Panc1 (cell line): ENCODE results near the gene NOXA1.

Experiments used
- POLR2AphosphoS5 ChIP-seq: IDR thresholded peaks from 2 replicates; pipeline ENCODE4 v1.6.1; 2012; ENCODE audit warnings: mild to moderate bottlenecking, low read depth, low read length, moderate library complexity
- SIN3A ChIP-seq: IDR thresholded peaks from 2 replicates; pipeline ENCODE4 v1.6.1; 2012; ENCODE audit warnings: low read depth, mild to moderate bottlenecking, low read length, moderate library complexity, borderline replicate concordance; ENCODE audit not compliant: insufficient read depth
- TCF7L2 ChIP-seq: IDR thresholded peaks from 2 replicates; pipeline ENCODE4 v1.6.1; 2011; ENCODE audit warnings: mild to moderate bottlenecking, low read depth, low read length, inconsistent platforms
- TF ChIP-seq, protein P1 (sequence below): fragments of 450-650 bp; IDR thresholded peaks from 2 replicates; pipeline ENCODE4 v1.5.1; 2017; ENCODE audit warnings: mild to moderate bottlenecking
- TF ChIP-seq, protein P2 (sequence below), 2 experiments: IDR thresholded peaks; 2 replicates each; pipeline ENCODE4 v1.6.1; 2011 to 2012; ENCODE audit warnings: low read depth in 2 of 2, control low read depth in 1 of 2, low read length in 1 of 2, mild to moderate bottlenecking in 1 of 2, moderate library complexity in 1 of 2; ENCODE audit not compliant: insufficient read depth in 1 of 2

DNA sequence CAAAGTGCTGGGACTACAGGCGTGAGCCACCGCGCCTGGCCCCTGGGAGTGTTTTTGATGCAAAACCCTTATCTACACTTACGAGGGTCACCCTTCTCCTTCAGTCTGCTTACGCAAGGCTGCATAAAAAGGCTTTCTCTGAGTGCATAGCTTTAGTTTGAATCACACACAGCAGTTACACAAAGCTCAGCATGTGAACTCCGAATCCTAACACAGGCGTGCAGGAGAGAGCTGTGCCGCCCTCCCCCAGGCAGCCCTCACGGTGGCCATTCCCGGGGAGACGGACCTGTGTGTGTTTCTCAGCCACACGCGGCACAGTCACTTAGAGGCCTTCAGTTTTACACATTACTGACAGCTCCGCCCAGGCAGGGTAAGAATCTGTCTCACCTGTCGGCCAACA lies 27.0 kb upstream of the NOXA1 start:
- TF ChIP-seq, protein P1, sequence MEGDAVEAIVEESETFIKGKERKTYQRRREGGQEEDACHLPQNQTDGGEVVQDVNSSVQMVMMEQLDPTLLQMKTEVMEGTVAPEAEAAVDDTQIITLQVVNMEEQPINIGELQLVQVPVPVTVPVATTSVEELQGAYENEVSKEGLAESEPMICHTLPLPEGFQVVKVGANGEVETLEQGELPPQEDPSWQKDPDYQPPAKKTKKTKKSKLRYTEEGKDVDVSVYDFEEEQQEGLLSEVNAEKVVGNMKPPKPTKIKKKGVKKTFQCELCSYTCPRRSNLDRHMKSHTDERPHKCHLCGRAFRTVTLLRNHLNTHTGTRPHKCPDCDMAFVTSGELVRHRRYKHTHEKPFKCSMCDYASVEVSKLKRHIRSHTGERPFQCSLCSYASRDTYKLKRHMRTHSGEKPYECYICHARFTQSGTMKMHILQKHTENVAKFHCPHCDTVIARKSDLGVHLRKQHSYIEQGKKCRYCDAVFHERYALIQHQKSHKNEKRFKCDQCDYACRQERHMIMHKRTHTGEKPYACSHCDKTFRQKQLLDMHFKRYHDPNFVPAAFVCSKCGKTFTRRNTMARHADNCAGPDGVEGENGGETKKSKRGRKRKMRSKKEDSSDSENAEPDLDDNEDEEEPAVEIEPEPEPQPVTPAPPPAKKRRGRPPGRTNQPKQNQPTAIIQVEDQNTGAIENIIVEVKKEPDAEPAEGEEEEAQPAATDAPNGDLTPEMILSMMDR = no peak
- TF ChIP-seq POLR2AphosphoS5 (no peak), TCF7L2 (no peak), SIN3A (no peak)
- TF ChIP-seq, protein P2, sequence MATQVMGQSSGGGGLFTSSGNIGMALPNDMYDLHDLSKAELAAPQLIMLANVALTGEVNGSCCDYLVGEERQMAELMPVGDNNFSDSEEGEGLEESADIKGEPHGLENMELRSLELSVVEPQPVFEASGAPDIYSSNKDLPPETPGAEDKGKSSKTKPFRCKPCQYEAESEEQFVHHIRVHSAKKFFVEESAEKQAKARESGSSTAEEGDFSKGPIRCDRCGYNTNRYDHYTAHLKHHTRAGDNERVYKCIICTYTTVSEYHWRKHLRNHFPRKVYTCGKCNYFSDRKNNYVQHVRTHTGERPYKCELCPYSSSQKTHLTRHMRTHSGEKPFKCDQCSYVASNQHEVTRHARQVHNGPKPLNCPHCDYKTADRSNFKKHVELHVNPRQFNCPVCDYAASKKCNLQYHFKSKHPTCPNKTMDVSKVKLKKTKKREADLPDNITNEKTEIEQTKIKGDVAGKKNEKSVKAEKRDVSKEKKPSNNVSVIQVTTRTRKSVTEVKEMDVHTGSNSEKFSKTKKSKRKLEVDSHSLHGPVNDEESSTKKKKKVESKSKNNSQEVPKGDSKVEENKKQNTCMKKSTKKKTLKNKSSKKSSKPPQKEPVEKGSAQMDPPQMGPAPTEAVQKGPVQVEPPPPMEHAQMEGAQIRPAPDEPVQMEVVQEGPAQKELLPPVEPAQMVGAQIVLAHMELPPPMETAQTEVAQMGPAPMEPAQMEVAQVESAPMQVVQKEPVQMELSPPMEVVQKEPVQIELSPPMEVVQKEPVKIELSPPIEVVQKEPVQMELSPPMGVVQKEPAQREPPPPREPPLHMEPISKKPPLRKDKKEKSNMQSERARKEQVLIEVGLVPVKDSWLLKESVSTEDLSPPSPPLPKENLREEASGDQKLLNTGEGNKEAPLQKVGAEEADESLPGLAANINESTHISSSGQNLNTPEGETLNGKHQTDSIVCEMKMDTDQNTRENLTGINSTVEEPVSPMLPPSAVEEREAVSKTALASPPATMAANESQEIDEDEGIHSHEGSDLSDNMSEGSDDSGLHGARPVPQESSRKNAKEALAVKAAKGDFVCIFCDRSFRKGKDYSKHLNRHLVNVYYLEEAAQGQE (IDR thresholded peaks at IDR 0.05; ENCODE audit: insufficient read depth in 1 of 2, low read depth in 2 of 2, low read length in 1 of 2) = no peak
